Fibroblast of lung (primary cell): ENCODE results near the gene OR5AU1.

Experiments used
- CTCF ChIP-seq, 2 donors: IDR thresholded peaks in 1 of 2; conservative IDR thresholded peaks in 1 of 2; 1 replicate in 1 of 2; 2 replicates in 1 of 2; pipeline ENCODE4 v1.5.1; 2011 to 2012; ENCODE audit warnings: low read length in 2 of 2, control low read depth in 1 of 2, inconsistent platforms in 1 of 2, low read depth in 1 of 2, mild to moderate bottlenecking in 1 of 2
- EZH2 ChIP-seq: IDR thresholded peaks from 2 replicates; pipeline ENCODE4 v1.5.1; 2012; ENCODE audit warnings: low read length, control low read depth, mild to moderate bottlenecking; ENCODE audit errors: missing control alignments

DNA sequence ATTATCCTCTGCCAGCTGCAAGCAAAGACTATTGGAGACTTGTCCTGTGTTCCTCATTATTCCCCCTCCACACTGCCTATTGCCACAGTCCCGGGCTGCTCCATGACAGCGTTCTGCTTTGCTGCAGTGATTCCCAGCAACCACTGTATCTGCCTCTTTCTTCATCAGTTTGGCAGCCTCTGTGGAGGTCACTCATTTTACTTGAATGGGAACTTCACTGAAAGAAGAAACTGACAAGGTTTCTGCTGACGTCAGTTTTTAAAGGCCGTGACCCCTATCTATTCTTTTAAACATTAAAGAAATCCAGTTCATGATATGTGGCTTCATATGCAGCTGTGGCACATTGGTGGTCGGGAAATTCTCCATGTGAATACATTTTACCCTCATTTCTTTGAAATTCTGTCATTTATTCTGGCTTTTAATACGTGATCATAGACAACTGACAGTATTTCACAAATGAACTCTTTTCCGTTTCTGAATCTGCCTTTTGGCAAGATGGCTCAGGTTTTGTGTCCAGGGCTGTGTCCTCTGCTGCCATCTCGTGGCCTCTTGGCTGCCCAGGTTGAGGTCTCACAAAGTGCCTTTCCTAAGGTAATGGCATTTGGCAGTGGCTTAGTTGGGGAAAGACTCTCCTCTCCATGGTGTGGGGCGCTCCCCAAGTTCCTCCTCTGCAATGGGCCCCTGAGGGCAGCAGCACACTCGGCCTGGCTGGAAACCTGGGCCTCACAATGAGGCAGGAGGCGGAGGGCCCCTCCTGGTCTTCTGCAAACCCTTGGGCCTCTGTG is 49.2 kb downstream of the OR5AU1 start:
- TF ChIP-seq CTCF (conservative IDR thresholded peaks at IDR 0.05 in 1 of 2, IDR thresholded peaks at IDR 0.05 in 1 of 2; ENCODE audit: low read depth in 1 of 2, low read length in 2 of 2) (peak; percentile 92 to 99), EZH2 (no peak)
